Measurements from ENCODE around the gene WDR90. TPM values are rescaled to one million over a fixed set of nuclear protein-coding genes. Genes with fewer than 3 reads are reported as not detected.

Gene WDR90
- total and polyA plus RNA-seq, 8 donors = 19.9 to 114 (median 30.5) TPM

- TF ChIP-seq EP300 (IDR thresholded peaks at IDR 0.05) = no peak
- no peak for TF ChIP-seq POLR2AphosphoS5 (IDR thresholded peaks at IDR 0.05)
- TF ChIP-seq CTCF (IDR thresholded peaks at IDR 0.05) = no peak
- no peak for TF ChIP-seq POLR2A (IDR thresholded peaks at IDR 0.05)
- Histone ChIP-seq H3K36me3 (peaks cover 17 to 59% (median 55%) of the 10 kb centered on the region in 4 donors), H3K4me3 (no peak within 1 kb of the TSS), H3K27me3 (peaks cover 0 to 13% (median 0%) of the 10 kb centered on the region in 3 donors), H3K4me1 (peaks cover 32 to 51% (median 47%) of the 10 kb centered on the region in 4 donors), H3K27ac (peak within 1 kb of the TSS in 2 of 5 donors; percentile 1 to 14), H3K9me3 (no peaks in the 10 kb centered on the region)
- intact Hi-C loops (cut with DNase I; ENCODE audit: low total_unique reads) = no loop called here
- 2 to 9% (median 4%) methylated on average over 7 to 23 of the region's 23 CpGs for WGBS, 5 donors
- peak; percentile 71 to 85 for DNase-seq
Measured at GRCh38 chr16:630815-631405, 18.3 kb upstream of the WDR90 start, which contains the start of gene WFIKKN1. TSS of gene WFIKKN1 (plus strand) at chr16:630985. CDS start at chr16:631254, 269 bp downstream.

- DNase-seq = no peak
- intact Hi-C loops (cut with DNase I; ENCODE audit: low total_unique reads) = no loop called here
- Histone ChIP-seq H3K27ac (no peak overlapping the region), H3K4me1 (peaks cover 32 to 53% (median 48%) of the 10 kb centered on the region in 4 donors), H3K9me3 (no peaks in the 10 kb centered on the region), H3K4me3 (no peak overlapping the region), H3K36me3 (peaks cover 15 to 49% (median 45%) of the 10 kb centered on the region in 4 donors), H3K27me3 (peaks cover 0 to 13% (median 0%) of the 10 kb centered on the region in 3 donors)
- 50 to 61% (median 56%) methylated on average over 9 of the region's 9 CpGs for WGBS, 5 donors
- TF ChIP-seq POLR2A (IDR thresholded peaks at IDR 0.05) (no peak), CTCF (IDR thresholded peaks at IDR 0.05) (no peak), POLR2AphosphoS5 (IDR thresholded peaks at IDR 0.05) (no peak), EP300 (IDR thresholded peaks at IDR 0.05) (no peak)
Measured at GRCh38 chr16:631808-632358, 17.3 kb upstream of the WDR90 start.

- TF ChIP-seq CTCF (IDR thresholded peaks at IDR 0.05) = no peak
- TF ChIP-seq EP300 (IDR thresholded peaks at IDR 0.05) = no peak
Measured at GRCh38 chr16:632486-633335, 16.5 kb upstream of the WDR90 start.

GRCh38 chr16:633336-634050 lies 15.7 kb upstream of the WDR90 start:
- WGBS, 5 donors = 94 to 98% (median 97%) methylated on average over 36 to 74 of the region's 74 CpGs
- Histone ChIP-seq H3K27me3 (peaks cover 0 to 13% (median 0%) of the 10 kb centered on the region in 3 donors), H3K4me3 (no peak overlapping the region), H3K9me3 (no peaks in the 10 kb centered on the region), H3K36me3 (peaks cover 5 to 33% (median 29%) of the 10 kb centered on the region in 4 donors), H3K27ac (no peak overlapping the region), H3K4me1 (peaks cover 39 to 57% (median 56%) of the 10 kb centered on the region in 4 donors)
- no peak for DNase-seq
- TF ChIP-seq EP300 (IDR thresholded peaks at IDR 0.05) (no peak), CTCF (IDR thresholded peaks at IDR 0.05) (no peak), POLR2AphosphoS5 (IDR thresholded peaks at IDR 0.05) (no peak), POLR2A (IDR thresholded peaks at IDR 0.05) (no peak)
- intact Hi-C loops (cut with DNase I; ENCODE audit: low total_unique reads) = no loop called here

More at GRCh38 chr16:632486-633335, 16.5 kb upstream of the WDR90 start:
- H3K4me3 ChIP-seq = no peak overlapping the region
- intact Hi-C loops (cut with DNase I; ENCODE audit: low total_unique reads) = no loop called here
- peaks cover 37 to 53% (median 51%) of the 10 kb centered on the region in 4 donors for H3K4me1 ChIP-seq
- H3K36me3 ChIP-seq = peaks cover 13 to 40% (median 37%) of the 10 kb centered on the region in 4 donors
- H3K27me3 ChIP-seq = peaks cover 0 to 13% (median 0%) of the 10 kb centered on the region in 3 donors
- H3K9me3 ChIP-seq = no peaks in the 10 kb centered on the region
- 92 to 95% (median 93%) methylated on average over 24 to 67 of the region's 67 CpGs for WGBS, 5 donors
- H3K27ac ChIP-seq = no peak overlapping the region
- DNase-seq = no peak

All from stomach (tissue), 9 donors.